Pancreas (tissue), 10 donors: ENCODE results near the gene ESR1. TPM values are rescaled to one million over a fixed set of nuclear protein-coding genes. Genes with fewer than 3 reads are reported as not detected.

Experiments
- ATAC-seq, 4 donors: fragments of 200-7000 bp; cut with Tn5 transposase; one replicate each; pipeline versions ENCODE4 v1.8.0 to v1.9.1; 2020; ENCODE audit warnings: mild to moderate bottlenecking in 4 of 4, moderate library complexity in 4 of 4
- DNase-seq, 6 donors: peaks; one replicate each; pipeline ENCODE4 v3.0.0-alpha.2; 2020
- FAIRE-seq: peaks from 2 replicates; lab custom pipeline; 2012; peaks lifted over from hg19 to GRCh38; lab: Jason Lieb, UNC
- H3K27ac ChIP-seq, 4 donors: fragments of 200-600 bp; sonication (generic); 1 replicate in 3 of 4; 2 replicates in 1 of 4; pipeline versions ENCODE4 v1.5.0 to v1.8.0; 2020
- H3K27me3 ChIP-seq, 4 donors: fragments of 200-600 bp; one replicate each; pipeline ENCODE4 v1.8.0; 2021
- H3K36me3 ChIP-seq, 3 donors: fragments of 200-600 bp; sonication (generic) in 1 of 3; one replicate each; pipeline versions ENCODE4 v1.5.0 to v1.8.0; 2020 to 2021
- H3K4me1 ChIP-seq, 3 donors: fragments of 200-600 bp; one replicate each; pipeline ENCODE4 v1.8.0; 2021
- H3K4me3 ChIP-seq, 4 donors: fragments of 200-600 bp; sonication (generic) in 2 of 4; one replicate each; pipeline versions ENCODE4 v1.5.0 to v1.8.0; 2020 to 2021
- H3K9me3 ChIP-seq, 4 donors: fragments of 200-600 bp; one replicate each; pipeline ENCODE4 v1.8.0; 2021
- WGBS, 2 donors: extraction: QIAGEN DNeasy Blood & Tissue Kit; methylation state at CpG; one replicate each; pipeline ENCODE4 v1.1.7; 2013; 5-methylcytosine and 5-hydroxymethylcytosine counted together
- intact Hi-C, 3 donors: fragments of 100-400 bp; cut with DNase I; formaldehyde crosslinking; loops; one replicate each; pipeline versions ENCODE4 v1.11.1 to v1.14.2; 2022
- polyA plus RNA-seq, 2 donors: library from polyadenylated mRNA; stranded (reverse); fragments of 200-250 nt; gene quantifications; one replicate each; pipeline ENCODE4 v1.2.3, GENCODE V29; 2013
- total RNA-seq, 6 donors: library from RNA; stranded (reverse); fragmentation: NEBNext Ultra II Directional in 4 of 6; extraction: Animal tissue kit (Norgen Biotek cat#: 25700) in 4 of 6; gene quantifications; one replicate each; pipeline versions ENCODE4 v1.2.1 to v1.2.4, GENCODE V29; 2021 to 2023
- TF ChIP-seq, protein P1 (sequence below), 4 donors: fragments of 200-600 bp; sonication (generic) in 3 of 4; IDR thresholded peaks; one replicate each; pipeline versions ENCODE4 v1.5.0 to v1.8.0; 2021; ENCODE audit warnings: antibody characterized with exemption in 4 of 4
- donor health status: healthy with polysubstance abuse.
- donor health status: DM: no; HTN: no; CAD: no; lungs with moderate emphysema.
- donor health status: DM: no; HTN: no; CAD: no.
- donor health status: control.
- donor health status: control.
- donor health status: Bipolar disorder and iron deficiency.
- donor health status: DM: yes; HTN: yes; CAD: no.
- donor health status: DM: no; HTN: no; CAD: no.
- donor health status: DM: no; HTN: no; CAD: no.
- donor health status: DM: yes; HTN: yes; CAD: no.

Gene ESR1
- total RNA-seq (1 to 10 TPM in 1 of 6 donors, under 1 TPM in 5; 0.19 to 1.0 (median 0.41) TPM), polyA plus RNA-seq (under 1 TPM; 0.27 to 0.77 TPM)

DNA sequence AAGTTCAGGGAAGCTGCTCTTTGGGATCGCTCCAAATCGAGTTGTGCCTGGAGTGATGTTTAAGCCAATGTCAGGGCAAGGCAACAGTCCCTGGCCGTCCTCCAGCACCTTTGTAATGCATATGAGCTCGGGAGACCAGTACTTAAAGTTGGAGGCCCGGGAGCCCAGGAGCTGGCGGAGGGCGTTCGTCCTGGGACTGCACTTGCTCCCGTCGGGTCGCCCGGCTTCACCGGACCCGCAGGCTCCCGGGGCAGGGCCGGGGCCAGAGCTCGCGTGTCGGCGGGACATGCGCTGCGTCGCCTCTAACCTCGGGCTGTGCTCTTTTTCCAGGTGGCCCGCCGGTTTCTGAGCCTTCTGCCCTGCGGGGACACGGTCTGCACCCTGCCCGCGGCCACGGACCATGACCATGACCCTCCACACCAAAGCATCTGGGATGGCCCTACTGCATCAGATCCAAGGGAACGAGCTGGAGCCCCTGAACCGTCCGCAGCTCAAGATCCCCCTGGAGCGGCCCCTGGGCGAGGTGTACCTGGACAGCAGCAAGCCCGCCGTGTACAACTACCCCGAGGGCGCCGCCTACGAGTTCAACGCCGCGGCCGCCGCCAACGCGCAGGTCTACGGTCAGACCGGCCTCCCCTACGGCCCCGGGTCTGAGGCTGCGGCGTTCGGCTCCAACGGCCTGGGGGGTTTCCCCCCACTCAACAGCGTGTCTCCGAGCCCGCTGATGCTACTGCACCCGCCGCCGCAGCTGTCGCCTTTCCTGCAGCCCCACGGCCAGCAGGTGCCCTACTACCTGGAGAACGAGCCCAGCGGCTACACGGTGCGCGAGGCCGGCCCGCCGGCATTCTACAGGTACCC lies at the start of gene ESR1:
ESR1 (plus strand) TSS at position 170 of the 858 bp plus-strand sequence; CDS start at position 401, 231 bp downstream.
- H3K4me3 ChIP-seq, result peak within 1 kb of the TSS in 3 of 4 donors; percentile 8 to 49 (median 26)
- peaks cover 0 to 27% (median 5%) of the 10 kb centered on the region in 4 donors for H3K27me3 ChIP-seq
- no peak within 1 kb of the TSS for H3K27ac ChIP-seq
- intact Hi-C loops, result no loop called here
- peaks cover 0 to 7% (median 0%) of the 10 kb centered on the region in 3 donors for H3K4me1 ChIP-seq
- H3K9me3 ChIP-seq, result no peaks in the 10 kb centered on the region
- WGBS, 2 donors, result 1 to 2% methylated on average over 55 to 73 of the region's 73 CpGs
- DNase-seq (peak in 4 of 6 donors; percentile 15 to 79 (median 39)), ATAC-seq (peak in 3 of 4 donors; percentile 69 to 75 (median 70)), FAIRE-seq (no peak)
- TF ChIP-seq, protein P1, sequence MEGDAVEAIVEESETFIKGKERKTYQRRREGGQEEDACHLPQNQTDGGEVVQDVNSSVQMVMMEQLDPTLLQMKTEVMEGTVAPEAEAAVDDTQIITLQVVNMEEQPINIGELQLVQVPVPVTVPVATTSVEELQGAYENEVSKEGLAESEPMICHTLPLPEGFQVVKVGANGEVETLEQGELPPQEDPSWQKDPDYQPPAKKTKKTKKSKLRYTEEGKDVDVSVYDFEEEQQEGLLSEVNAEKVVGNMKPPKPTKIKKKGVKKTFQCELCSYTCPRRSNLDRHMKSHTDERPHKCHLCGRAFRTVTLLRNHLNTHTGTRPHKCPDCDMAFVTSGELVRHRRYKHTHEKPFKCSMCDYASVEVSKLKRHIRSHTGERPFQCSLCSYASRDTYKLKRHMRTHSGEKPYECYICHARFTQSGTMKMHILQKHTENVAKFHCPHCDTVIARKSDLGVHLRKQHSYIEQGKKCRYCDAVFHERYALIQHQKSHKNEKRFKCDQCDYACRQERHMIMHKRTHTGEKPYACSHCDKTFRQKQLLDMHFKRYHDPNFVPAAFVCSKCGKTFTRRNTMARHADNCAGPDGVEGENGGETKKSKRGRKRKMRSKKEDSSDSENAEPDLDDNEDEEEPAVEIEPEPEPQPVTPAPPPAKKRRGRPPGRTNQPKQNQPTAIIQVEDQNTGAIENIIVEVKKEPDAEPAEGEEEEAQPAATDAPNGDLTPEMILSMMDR (IDR thresholded peaks at IDR 0.05), result no peak
- no peaks in the 10 kb centered on the region for H3K36me3 ChIP-seq

DNA sequence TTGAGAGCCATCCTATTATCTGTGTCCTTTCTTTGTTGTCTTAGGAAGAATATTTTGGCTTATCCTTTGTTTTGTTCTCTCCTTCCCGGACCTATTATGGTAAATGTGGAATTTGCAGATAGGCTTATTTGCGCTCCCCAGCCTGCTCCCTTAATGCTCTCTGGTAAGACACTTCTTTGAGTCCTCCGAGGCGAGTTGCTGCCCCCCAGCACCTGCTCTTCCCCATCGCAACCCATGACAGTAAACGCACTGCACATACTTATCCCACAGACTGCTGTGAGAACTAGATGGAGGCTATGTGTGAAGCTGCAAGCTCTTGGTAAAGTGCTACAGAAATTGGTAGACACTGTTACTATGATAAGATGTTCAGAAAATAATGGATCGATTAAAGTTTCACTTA lies 47.0 kb upstream of the ESR1 start:
- intact Hi-C loops, result no loop called here
- 67 to 80% methylated on average over 7 of the region's 7 CpGs for WGBS, 2 donors
- FAIRE-seq (no peak), ATAC-seq (no peak), DNase-seq (no peak)
- Histone ChIP-seq H3K27me3 (no peaks in the 10 kb centered on the region), H3K27ac (no peak overlapping the region), H3K36me3 (no peaks in the 10 kb centered on the region), H3K4me3 (no peak overlapping the region), H3K4me1 (peaks cover 0 to 20% (median 14%) of the 10 kb centered on the region in 3 donors), H3K9me3 (no peaks in the 10 kb centered on the region)
- TF ChIP-seq, protein P1 (IDR thresholded peaks at IDR 0.05), result no peak

DNA sequence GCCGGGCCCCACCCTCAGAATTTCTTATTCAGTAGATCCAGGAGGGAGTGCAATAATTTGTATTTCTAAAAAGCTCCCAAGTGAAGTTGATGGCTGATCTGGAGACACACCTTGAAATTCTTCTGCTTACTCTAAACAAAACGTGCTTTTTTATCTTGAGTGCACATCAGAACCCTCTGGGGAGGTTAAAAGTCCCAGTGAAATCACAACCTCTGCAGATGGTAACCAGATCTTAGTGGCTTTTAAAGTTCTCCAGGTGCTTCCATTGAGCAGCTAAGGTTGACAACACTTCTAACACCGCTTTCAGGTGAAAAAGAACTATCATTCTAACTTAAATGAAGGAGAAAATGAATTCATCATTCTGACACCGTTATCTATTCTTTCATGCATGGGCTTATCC lies 45.6 kb upstream of the ESR1 start:
- no peak for FAIRE-seq
- no peak for ATAC-seq
- Histone ChIP-seq H3K4me3 (no peak overlapping the region), H3K9me3 (no peaks in the 10 kb centered on the region), H3K27me3 (no peaks in the 10 kb centered on the region), H3K4me1 (peaks cover 0 to 20% (median 14%) of the 10 kb centered on the region in 3 donors), H3K36me3 (no peaks in the 10 kb centered on the region), H3K27ac (no peak overlapping the region)
- no peak for DNase-seq
- intact Hi-C loops, result no loop called here
- 66 to 73% methylated on average over 4 of the region's 4 CpGs for WGBS, 2 donors
- TF ChIP-seq, protein P1 (IDR thresholded peaks at IDR 0.05), result no peak

DNA sequence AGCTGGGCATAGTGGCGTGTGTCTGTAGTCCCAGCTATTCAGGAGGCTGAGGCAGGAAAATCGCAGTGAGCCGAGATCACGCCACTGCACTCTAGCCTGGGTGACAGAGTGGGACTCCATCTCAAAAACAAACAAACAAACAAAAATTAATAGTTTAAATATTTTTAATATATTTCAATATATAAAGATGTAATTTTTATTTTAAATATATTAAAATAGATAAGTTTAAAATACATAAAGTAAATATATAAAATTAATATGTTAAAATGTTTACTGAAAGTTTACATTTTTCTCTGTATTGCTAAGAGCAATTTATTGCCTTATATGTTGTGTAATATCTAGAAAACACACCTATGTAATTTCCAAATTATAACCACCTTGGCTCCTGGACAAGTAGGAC lies 44.7 kb upstream of the ESR1 start:
- H3K4me3 ChIP-seq, result no peak overlapping the region
- ATAC-seq, result no peak
- peak; percentile 17 for FAIRE-seq
- peaks cover 0 to 14% (median 12%) of the 10 kb centered on the region in 3 donors for H3K4me1 ChIP-seq
- no peak for DNase-seq
- TF ChIP-seq, protein P1 (IDR thresholded peaks at IDR 0.05), result no peak
- no peaks in the 10 kb centered on the region for H3K9me3 ChIP-seq
- H3K36me3 ChIP-seq, result no peaks in the 10 kb centered on the region
- H3K27ac ChIP-seq, result no peak overlapping the region
- no peaks in the 10 kb centered on the region for H3K27me3 ChIP-seq
- WGBS, 2 donors, result 92 to 96% methylated on average over 4 of the region's 4 CpGs
- intact Hi-C loops, result no loop called here
